ENCODE data around the gene TRIP6. TPM values are rescaled to one million over a fixed set of nuclear protein-coding genes. Genes with fewer than 3 reads are reported as not detected.
A peak's percentile ranks its signal among the peaks of the same experiment; 100 is the strongest.

The TRIP6 gene
- total RNA-seq, 1 experiment from 2014 or later: 140 TPM

DNA sequence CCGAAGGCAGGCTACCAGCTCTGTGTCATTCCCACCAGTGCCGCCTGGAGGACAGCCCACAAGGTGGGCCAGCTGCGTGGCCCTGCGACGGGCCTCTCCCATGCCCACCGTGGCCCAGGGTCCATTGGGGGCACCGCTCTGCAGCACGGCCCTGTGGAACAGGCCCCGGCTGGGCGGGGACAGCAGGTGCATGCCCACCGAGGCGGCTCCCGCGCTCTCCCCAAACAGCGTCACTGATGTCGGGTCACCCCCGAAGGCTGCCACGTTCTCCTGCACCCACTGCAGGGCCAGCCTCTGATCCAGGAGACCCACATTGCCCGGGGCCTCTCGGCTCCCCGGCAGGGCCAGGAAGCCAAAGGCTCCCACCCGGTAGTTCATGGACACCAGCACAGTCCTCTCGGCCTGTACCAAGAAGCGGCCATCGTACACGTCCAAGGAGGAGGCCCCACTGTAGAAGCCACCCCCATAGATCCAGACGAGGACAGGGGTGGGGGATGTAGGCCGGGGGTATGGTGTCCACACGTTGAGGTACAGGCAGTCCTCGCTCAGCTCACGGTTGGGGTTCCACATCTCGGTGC is 26.2 kb downstream of the TRIP6 start:
- ATAC-seq (no peak), DNase-seq (ENCODE audit: low spot score) (no peak)
- ChIA-PET CTCF (interaction anchor here (0.6 to 3.2 kb wide), 9 partner anchors 58 to 324 kb away, joined by 3 to 30 read pairs (median 8); partner anchors contain the start of genes MUC3A, PLOD3, POP7 and ZNHIT1), POLR2A (no interaction called here)
- TF ChIP-seq ZNF263 (CRISPR knock-in tag; IDR thresholded peaks at IDR 0.05; ENCODE audit: low read depth): no peak
- no peak for TF ChIP-seq NR2C2 (CRISPR knock-in tag; IDR thresholded peaks at IDR 0.05)
- TF ChIP-seq IRF2 (CRISPR knock-in tag; IDR thresholded peaks at IDR 0.05; ENCODE audit: borderline replicate concordance, low read depth): no peak
- no peak overlapping the region for H3K27ac Mint-ChIP-seq
- H3K4me1 Mint-ChIP-seq: peaks cover 35% of the 10 kb centered on the region
- peak overlapping the region; percentile 8; the same call in 1 of the 2 replicates for H3K4me3 Mint-ChIP-seq
- H3K27me3 Mint-ChIP-seq (ENCODE audit: low read depth): peaks cover 29% of the 10 kb centered on the region
- H3K36me3 Mint-ChIP-seq: peaks cover 3% of the 10 kb centered on the region
- H3K9me3 Mint-ChIP-seq: no peaks in the 10 kb centered on the region

DNA sequence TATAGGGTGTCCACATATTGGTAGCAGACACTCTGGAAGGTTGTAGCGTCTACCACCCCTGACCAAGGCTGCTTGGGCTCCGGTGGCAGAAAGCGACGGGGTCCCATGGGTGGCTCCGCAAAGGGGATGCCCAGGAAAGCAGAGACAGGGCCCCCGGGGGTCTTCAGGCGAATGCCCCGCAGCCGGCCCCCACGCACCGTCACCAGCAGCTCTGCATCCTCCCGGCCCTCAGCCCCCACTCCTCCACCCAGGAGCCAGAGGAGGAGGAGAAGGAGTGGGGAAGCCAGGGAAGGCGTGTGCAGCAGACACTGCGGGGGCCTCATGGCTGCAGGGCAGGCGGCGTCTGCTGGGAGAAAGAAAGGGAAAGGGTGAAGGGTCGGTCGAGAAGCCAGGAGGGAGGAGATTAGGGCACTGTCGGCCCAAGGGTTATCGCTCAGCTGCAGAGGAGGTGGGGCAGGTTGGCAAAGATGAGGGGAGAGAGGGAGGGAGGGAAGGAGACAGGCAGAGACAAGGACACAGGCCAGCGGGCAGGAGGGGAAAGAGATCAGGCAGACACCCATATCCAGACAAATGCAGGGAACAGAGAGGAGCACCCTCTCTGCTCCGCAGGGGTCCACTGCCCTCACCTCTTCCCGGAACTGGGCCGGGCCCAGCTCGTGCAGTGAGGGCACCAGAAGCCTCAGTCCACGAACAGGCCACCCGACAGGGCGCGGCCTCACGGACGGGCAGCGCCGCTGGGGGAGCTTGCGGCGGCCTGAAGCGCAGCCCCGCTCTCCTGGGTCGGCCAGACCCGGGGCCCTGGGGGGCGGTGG is 26.9 kb downstream of the TRIP6 start:
- no peaks in the 10 kb centered on the region for H3K9me3 Mint-ChIP-seq
- CTCF ChIA-PET: interaction anchor here (0.5 to 3.2 kb wide), 26 partner anchors 19 to 350 kb away, joined by 3 to 30 read pairs (median 5); partner anchors contain the start of genes MUC3A, PLOD3, POP7 and SRRT
- no peak for DNase-seq (ENCODE audit: low spot score)
- peaks cover 32% of the 10 kb centered on the region for H3K4me1 Mint-ChIP-seq
- POLR2A ChIA-PET: interaction anchor here (1.4 kb wide), 1 partner anchor 72 kb away, joined by 4 read pairs; no protein-coding TSS in a partner anchor
- no peak overlapping the region for H3K27ac Mint-ChIP-seq
- ATAC-seq: no peak
- peak overlapping the region; percentile 58 for H3K4me3 Mint-ChIP-seq
- TF ChIP-seq ZNF219 (CRISPR knock-in tag; IDR thresholded peaks at IDR 0.05; ENCODE audit: borderline replicate concordance): no peak
- TF ChIP-seq, protein P1, sequence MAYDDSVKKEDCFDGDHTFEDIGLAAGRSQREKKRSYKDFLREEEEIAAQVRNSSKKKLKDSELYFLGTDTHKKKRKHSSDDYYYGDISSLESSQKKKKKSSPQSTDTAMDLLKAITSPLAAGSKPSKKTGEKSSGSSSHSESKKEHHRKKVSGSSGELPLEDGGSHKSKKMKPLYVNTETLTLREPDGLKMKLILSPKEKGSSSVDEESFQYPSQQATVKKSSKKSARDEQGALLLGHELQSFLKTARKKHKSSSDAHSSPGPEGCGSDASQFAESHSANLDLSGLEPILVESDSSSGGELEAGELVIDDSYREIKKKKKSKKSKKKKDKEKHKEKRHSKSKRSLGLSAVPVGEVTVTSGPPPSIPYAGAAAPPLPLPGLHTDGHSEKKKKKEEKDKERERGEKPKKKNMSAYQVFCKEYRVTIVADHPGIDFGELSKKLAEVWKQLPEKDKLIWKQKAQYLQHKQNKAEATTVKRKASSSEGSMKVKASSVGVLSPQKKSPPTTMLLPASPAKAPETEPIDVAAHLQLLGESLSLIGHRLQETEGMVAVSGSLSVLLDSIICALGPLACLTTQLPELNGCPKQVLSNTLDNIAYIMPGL (CRISPR knock-in tag; IDR thresholded peaks at IDR 0.05): 0 out of 2 replicates have a peak, but pooled peaks have one; percentile 7
- peaks cover 31% of the 10 kb centered on the region for H3K27me3 Mint-ChIP-seq (ENCODE audit: low read depth)
- H3K36me3 Mint-ChIP-seq: no peaks in the 10 kb centered on the region

DNA sequence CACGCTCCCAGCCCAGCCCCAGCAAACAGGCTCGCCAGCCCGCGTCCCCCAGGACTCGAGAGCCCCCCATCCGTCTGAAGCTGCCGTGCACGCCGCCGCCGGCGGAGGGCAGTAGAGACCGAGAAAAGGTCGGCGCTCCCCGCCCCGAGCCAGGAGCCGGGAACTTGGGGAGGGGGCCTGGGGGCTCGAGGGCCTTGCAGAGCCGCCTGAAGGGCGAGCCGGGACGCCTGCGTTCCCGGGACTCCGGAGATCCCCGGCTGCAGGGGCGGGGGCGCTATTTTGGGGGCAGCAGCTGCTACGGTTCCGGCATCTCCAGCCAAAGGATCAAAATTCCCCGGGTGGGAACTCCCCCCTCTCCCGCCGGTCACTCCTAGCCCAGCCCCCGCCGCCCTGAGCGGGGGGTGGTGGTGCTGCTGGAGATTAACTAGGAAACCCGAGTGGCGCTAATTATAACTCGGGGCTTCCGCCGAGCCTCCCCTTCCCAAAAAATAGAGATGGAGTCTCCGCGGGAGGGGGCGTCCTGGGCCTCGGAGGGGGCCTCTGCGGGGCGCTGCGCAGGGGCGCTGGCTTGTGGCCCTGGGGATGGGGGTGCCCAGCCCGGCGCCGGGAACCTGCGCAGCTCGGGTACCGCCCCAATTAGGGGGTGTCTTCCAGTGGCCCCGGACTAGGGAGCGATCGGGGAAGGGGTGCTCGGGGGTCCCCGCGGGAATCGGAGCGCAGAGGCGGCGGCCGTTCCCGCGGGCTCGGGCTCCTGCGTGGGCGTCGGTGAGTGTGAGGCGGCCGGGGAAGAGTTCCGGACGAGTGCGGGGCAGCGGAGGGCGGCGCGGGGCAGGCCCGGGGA is 27.9 kb downstream of the TRIP6 start:
- Mint-ChIP-seq H3K27me3 (ENCODE audit: low read depth) (peaks cover 32% of the 10 kb centered on the region), H3K36me3 (no peaks in the 10 kb centered on the region), H3K4me1 (peaks cover 32% of the 10 kb centered on the region), H3K9me3 (no peaks in the 10 kb centered on the region), H3K4me3 (peak overlapping the region; percentile 58), H3K27ac (no peak overlapping the region)
- ChIA-PET POLR2A (interaction anchor here (1.4 kb wide), 1 partner anchor 71 kb away, joined by 4 read pairs; no protein-coding TSS in a partner anchor), CTCF (interaction anchor here (0.5 to 3.2 kb wide), 33 partner anchors 16 to 349 kb away, joined by 3 to 30 read pairs (median 4); partner anchors contain the start of genes MUC3A, PLOD3, POP7 and SRRT)
- peak; percentile 95 for DNase-seq (ENCODE audit: low spot score)
- peak; percentile 43 for ATAC-seq
- TF ChIP-seq, protein P1 (CRISPR knock-in tag; IDR thresholded peaks at IDR 0.05): peak; percentile 9; the same call in 1 of the 2 replicates
- TF ChIP-seq ZNF423 (CRISPR knock-in tag; IDR thresholded peaks at IDR 0.05) (peak; percentile 34; the same call in 1 of the 2 replicates), SP1 (CRISPR knock-in tag; conservative IDR thresholded peaks at IDR 0.05) (0 out of 2 replicates have a peak, but pooled peaks have one; percentile 24)
- TF ChIP-seq, protein P2, sequence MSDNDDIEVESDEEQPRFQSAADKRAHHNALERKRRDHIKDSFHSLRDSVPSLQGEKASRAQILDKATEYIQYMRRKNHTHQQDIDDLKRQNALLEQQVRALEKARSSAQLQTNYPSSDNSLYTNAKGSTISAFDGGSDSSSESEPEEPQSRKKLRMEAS (CRISPR knock-in tag; IDR thresholded peaks at IDR 0.05): peak; percentile 44; the same call in 1 of the 2 replicates
- TF ChIP-seq, protein P3, sequence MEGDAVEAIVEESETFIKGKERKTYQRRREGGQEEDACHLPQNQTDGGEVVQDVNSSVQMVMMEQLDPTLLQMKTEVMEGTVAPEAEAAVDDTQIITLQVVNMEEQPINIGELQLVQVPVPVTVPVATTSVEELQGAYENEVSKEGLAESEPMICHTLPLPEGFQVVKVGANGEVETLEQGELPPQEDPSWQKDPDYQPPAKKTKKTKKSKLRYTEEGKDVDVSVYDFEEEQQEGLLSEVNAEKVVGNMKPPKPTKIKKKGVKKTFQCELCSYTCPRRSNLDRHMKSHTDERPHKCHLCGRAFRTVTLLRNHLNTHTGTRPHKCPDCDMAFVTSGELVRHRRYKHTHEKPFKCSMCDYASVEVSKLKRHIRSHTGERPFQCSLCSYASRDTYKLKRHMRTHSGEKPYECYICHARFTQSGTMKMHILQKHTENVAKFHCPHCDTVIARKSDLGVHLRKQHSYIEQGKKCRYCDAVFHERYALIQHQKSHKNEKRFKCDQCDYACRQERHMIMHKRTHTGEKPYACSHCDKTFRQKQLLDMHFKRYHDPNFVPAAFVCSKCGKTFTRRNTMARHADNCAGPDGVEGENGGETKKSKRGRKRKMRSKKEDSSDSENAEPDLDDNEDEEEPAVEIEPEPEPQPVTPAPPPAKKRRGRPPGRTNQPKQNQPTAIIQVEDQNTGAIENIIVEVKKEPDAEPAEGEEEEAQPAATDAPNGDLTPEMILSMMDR (IDR thresholded peaks at IDR 0.05): peak; percentile 89
- TF ChIP-seq, protein P4, sequence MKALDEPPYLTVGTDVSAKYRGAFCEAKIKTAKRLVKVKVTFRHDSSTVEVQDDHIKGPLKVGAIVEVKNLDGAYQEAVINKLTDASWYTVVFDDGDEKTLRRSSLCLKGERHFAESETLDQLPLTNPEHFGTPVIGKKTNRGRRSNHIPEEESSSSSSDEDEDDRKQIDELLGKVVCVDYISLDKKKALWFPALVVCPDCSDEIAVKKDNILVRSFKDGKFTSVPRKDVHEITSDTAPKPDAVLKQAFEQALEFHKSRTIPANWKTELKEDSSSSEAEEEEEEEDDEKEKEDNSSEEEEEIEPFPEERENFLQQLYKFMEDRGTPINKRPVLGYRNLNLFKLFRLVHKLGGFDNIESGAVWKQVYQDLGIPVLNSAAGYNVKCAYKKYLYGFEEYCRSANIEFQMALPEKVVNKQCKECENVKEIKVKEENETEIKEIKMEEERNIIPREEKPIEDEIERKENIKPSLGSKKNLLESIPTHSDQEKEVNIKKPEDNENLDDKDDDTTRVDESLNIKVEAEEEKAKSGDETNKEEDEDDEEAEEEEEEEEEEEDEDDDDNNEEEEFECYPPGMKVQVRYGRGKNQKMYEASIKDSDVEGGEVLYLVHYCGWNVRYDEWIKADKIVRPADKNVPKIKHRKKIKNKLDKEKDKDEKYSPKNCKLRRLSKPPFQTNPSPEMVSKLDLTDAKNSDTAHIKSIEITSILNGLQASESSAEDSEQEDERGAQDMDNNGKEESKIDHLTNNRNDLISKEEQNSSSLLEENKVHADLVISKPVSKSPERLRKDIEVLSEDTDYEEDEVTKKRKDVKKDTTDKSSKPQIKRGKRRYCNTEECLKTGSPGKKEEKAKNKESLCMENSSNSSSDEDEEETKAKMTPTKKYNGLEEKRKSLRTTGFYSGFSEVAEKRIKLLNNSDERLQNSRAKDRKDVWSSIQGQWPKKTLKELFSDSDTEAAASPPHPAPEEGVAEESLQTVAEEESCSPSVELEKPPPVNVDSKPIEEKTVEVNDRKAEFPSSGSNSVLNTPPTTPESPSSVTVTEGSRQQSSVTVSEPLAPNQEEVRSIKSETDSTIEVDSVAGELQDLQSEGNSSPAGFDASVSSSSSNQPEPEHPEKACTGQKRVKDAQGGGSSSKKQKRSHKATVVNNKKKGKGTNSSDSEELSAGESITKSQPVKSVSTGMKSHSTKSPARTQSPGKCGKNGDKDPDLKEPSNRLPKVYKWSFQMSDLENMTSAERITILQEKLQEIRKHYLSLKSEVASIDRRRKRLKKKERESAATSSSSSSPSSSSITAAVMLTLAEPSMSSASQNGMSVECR (CRISPR knock-in tag; IDR thresholded peaks at IDR 0.05; ENCODE audit: borderline replicate concordance): peak; percentile 40; the same call in 1 of the 2 replicates
- TF ChIP-seq, protein P5, sequence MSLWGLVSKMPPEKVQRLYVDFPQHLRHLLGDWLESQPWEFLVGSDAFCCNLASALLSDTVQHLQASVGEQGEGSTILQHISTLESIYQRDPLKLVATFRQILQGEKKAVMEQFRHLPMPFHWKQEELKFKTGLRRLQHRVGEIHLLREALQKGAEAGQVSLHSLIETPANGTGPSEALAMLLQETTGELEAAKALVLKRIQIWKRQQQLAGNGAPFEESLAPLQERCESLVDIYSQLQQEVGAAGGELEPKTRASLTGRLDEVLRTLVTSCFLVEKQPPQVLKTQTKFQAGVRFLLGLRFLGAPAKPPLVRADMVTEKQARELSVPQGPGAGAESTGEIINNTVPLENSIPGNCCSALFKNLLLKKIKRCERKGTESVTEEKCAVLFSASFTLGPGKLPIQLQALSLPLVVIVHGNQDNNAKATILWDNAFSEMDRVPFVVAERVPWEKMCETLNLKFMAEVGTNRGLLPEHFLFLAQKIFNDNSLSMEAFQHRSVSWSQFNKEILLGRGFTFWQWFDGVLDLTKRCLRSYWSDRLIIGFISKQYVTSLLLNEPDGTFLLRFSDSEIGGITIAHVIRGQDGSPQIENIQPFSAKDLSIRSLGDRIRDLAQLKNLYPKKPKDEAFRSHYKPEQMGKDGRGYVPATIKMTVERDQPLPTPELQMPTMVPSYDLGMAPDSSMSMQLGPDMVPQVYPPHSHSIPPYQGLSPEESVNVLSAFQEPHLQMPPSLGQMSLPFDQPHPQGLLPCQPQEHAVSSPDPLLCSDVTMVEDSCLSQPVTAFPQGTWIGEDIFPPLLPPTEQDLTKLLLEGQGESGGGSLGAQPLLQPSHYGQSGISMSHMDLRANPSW (CRISPR knock-in tag; conservative IDR thresholded peaks at IDR 0.05; ENCODE audit: low read depth): no peak
